Measurements from ENCODE around the gene TXNDC5. TPM values are rescaled to one million over a fixed set of nuclear protein-coding genes. Genes with fewer than 3 reads are reported as not detected.

Gene TXNDC5
- total and polyA plus RNA-seq, 2 experiments from 2014 or later, result 42.9 to 210 TPM

DNA sequence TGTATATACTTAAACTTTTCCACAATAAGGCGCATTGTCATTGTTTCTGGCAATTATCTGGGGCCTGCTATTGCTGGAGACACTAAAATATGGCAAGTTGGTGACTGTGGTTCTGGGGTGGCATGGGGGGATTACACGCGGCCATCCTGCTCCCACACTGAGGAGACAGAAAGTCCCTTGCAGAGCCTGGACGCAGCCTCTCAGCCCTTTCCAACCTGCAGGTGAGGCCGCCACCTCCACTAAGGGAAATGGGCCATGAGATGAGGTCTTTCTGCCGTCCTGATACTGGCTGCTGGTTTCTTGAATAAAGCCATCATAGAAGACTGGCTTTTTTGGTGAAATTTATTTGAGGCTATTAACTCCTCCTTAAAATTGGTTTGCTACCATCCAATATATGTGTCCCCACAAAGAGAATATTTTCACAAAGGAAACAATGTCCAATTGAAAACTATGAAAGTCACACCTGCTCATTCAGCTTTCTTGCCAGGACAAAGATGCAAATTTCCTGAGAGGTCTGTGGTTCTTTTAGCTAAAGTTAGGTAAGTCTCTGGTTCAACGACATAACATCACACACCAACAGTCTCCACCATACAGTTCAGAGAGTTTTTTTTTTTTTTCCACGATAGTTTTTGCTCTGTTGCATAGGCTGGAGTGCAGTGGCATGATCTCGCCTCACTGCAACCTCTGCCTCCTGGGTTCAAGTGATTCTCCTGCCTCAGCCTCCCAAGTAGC lies 13.0 kb downstream of the TXNDC5 start (continued):
- TF ChIP-seq, protein P1, sequence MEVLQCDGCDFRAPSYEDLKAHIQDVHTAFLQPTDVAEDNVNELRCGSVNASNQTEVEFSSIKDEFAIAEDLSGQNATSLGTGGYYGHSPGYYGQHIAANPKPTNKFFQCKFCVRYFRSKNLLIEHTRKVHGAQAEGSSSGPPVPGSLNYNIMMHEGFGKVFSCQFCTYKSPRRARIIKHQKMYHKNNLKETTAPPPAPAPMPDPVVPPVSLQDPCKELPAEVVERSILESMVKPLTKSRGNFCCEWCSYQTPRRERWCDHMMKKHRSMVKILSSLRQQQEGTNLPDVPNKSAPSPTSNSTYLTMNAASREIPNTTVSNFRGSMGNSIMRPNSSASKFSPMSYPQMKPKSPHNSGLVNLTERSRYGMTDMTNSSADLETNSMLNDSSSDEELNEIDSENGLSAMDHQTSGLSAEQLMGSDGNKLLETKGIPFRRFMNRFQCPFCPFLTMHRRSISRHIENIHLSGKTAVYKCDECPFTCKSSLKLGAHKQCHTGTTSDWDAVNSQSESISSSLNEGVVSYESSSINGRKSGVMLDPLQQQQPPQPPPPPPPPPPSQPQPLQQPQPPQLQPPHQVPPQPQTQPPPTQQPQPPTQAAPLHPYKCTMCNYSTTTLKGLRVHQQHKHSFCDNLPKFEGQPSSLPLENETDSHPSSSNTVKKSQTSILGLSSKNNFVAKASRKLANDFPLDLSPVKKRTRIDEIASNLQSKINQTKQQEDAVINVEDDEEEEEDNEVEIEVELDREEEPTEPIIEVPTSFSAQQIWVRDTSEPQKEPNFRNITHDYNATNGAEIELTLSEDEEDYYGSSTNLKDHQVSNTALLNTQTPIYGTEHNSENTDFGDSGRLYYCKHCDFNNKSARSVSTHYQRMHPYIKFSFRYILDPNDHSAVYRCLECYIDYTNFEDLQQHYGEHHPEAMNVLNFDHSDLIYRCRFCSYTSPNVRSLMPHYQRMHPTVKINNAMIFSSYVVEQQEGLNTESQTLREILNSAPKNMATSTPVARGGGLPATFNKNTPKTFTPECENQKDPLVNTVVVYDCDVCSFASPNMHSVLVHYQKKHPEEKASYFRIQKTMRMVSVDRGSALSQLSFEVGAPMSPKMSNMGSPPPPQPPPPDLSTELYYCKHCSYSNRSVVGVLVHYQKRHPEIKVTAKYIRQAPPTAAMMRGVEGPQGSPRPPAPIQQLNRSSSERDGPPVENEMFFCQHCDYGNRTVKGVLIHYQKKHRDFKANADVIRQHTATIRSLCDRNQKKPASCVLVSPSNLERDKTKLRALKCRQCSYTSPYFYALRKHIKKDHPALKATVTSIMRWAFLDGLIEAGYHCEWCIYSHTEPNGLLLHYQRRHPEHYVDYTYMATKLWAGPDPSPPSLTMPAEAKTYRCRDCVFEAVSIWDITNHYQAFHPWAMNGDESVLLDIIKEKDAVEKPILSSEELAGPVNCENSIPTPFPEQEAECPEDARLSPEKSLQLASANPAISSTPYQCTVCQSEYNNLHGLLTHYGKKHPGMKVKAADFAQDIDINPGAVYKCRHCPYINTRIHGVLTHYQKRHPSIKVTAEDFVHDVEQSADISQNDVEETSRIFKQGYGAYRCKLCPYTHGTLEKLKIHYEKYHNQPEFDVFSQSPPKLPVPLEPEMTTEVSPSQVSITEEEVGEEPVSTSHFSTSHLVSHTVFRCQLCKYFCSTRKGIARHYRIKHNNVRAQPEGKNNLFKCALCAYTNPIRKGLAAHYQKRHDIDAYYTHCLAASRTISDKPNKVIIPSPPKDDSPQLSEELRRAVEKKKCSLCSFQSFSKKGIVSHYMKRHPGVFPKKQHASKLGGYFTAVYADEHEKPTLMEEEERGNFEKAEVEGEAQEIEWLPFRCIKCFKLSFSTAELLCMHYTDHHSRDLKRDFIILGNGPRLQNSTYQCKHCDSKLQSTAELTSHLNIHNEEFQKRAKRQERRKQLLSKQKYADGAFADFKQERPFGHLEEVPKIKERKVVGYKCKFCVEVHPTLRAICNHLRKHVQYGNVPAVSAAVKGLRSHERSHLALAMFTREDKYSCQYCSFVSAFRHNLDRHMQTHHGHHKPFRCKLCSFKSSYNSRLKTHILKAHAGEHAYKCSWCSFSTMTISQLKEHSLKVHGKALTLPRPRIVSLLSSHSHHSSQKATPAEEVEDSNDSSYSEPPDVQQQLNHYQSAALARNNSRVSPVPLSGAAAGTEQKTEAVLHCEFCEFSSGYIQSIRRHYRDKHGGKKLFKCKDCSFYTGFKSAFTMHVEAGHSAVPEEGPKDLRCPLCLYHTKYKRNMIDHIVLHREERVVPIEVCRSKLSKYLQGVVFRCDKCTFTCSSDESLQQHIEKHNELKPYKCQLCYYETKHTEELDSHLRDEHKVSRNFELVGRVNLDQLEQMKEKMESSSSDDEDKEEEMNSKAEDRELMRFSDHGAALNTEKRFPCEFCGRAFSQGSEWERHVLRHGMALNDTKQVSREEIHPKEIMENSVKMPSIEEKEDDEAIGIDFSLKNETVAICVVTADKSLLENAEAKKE (CRISPR knock-in tag; IDR thresholded peaks at IDR 0.05), result no peak
- TF ChIP-seq, protein P2, sequence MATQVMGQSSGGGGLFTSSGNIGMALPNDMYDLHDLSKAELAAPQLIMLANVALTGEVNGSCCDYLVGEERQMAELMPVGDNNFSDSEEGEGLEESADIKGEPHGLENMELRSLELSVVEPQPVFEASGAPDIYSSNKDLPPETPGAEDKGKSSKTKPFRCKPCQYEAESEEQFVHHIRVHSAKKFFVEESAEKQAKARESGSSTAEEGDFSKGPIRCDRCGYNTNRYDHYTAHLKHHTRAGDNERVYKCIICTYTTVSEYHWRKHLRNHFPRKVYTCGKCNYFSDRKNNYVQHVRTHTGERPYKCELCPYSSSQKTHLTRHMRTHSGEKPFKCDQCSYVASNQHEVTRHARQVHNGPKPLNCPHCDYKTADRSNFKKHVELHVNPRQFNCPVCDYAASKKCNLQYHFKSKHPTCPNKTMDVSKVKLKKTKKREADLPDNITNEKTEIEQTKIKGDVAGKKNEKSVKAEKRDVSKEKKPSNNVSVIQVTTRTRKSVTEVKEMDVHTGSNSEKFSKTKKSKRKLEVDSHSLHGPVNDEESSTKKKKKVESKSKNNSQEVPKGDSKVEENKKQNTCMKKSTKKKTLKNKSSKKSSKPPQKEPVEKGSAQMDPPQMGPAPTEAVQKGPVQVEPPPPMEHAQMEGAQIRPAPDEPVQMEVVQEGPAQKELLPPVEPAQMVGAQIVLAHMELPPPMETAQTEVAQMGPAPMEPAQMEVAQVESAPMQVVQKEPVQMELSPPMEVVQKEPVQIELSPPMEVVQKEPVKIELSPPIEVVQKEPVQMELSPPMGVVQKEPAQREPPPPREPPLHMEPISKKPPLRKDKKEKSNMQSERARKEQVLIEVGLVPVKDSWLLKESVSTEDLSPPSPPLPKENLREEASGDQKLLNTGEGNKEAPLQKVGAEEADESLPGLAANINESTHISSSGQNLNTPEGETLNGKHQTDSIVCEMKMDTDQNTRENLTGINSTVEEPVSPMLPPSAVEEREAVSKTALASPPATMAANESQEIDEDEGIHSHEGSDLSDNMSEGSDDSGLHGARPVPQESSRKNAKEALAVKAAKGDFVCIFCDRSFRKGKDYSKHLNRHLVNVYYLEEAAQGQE (IDR thresholded peaks at IDR 0.05; ENCODE audit: unreplicated experiment), result no peak
- TF ChIP-seq EZH2 (IDR thresholded peaks at IDR 0.05; ENCODE audit: low read depth, unreplicated experiment) (no peak), NANOG (IDR thresholded peaks at IDR 0.05; ENCODE audit: borderline replicate concordance) (no peak), ZNF331 (CRISPR knock-in tag; IDR thresholded peaks at IDR 0.05; ENCODE audit: low read depth) (no peak), CREB1 (CRISPR knock-in tag; IDR thresholded peaks at IDR 0.05; ENCODE audit: low read depth) (no peak), POLR2AphosphoS5 (IDR thresholded peaks at IDR 0.05; ENCODE audit: low read depth) (no peak), EZH2phosphoT487 (IDR thresholded peaks at IDR 0.05; ENCODE audit: unreplicated experiment) (no peak)
- TF ChIP-seq, protein P3, sequence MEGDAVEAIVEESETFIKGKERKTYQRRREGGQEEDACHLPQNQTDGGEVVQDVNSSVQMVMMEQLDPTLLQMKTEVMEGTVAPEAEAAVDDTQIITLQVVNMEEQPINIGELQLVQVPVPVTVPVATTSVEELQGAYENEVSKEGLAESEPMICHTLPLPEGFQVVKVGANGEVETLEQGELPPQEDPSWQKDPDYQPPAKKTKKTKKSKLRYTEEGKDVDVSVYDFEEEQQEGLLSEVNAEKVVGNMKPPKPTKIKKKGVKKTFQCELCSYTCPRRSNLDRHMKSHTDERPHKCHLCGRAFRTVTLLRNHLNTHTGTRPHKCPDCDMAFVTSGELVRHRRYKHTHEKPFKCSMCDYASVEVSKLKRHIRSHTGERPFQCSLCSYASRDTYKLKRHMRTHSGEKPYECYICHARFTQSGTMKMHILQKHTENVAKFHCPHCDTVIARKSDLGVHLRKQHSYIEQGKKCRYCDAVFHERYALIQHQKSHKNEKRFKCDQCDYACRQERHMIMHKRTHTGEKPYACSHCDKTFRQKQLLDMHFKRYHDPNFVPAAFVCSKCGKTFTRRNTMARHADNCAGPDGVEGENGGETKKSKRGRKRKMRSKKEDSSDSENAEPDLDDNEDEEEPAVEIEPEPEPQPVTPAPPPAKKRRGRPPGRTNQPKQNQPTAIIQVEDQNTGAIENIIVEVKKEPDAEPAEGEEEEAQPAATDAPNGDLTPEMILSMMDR (conservative IDR thresholded peaks at IDR 0.05; ENCODE audit: low read depth in 2 of 2), result no peak

Measured in GM23338 (cell line).